ENCODE measurements around the gene SPATA3. TPM values are rescaled to one million over a fixed set of nuclear protein-coding genes. Genes with fewer than 3 reads are reported as not detected.

The SPATA3 gene
- total and polyA plus RNA-seq, 2 of the 13 experiments (the other 11 are each of a cell fraction or from before 2014, with no cell fraction given) = not detected

- intact Hi-C loops (cut with micrococcal nuclease; ENCODE audit: unreplicated experiment) = no loop called here
- no peak for FAIRE-seq
Observed at GRCh38 chr2:230989731-230990130, 6.2 kb upstream of the SPATA3 start.

DNA sequence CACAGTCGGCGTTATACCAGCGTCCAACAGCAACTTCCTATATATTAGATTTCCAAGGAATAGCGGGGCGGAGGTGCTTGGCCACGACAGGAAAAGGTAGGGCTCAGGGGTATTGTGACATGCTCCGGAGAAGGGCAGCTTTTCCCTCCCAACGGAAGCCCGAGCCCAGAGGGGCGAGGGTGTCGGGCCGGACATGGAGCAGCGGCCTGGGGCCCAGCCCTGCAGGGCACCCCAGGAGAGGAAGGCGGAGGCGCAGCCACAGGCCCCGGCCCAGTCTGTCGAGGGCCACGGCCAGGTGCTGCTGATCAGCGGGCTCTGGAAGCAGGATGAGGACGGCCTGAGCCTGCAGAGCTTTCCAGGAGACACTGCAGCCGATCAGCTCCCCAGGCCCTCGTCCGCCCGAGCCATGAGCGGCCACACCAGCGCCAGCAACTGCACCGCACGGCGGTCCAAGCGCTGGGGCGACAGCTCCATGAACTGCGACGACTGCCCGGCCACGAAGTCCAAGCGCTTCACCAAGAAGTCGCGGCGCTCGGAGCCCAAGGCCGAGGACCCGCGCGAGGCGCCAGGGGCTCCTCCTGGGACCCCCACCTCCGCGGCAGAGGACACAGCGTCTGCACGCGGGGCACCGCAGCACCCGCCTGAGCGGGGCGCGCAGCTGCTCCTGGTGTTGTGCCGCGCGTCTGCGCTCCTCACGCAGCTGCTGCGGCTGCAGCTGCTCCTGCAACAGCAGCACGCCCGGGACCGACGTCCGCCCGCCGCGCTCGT, 5.6 kb upstream of the SPATA3 start:
- no peaks in the 10 kb centered on the region for H3K36me3 ChIP-seq (replicated peaks in 1 of 2; ENCODE audit: control insufficient read depth in 1 of 2, insufficient read depth in 2 of 2, low read length in 2 of 2)
- no peak overlapping the region for H3K4me3 ChIP-seq (replicated peaks in 1 of 3; ENCODE audit: insufficient read depth in 1 of 3, low read depth in 2 of 3, low read length in 3 of 3)
- H3K27me3 ChIP-seq (ENCODE audit: control insufficient read depth in 1 of 2, insufficient read depth in 2 of 2, low read length in 2 of 2) = peaks cover 4 to 35% of the 10 kb centered on the region in 2 experiments; a peak in 3 of 5 replicates
- intact Hi-C loops (cut with micrococcal nuclease; ENCODE audit: unreplicated experiment) (no loop called here), in situ Hi-C loops (cut with HindIII; ENCODE audit: extremely low pct_ligation_motif_present, low pct_unique_long_range_greater_than_20kb) (no loop called here)
- ATAC-seq (no peak), FAIRE-seq (no peak), DNase-seq (ENCODE audit: low spot score) (no peak)
- ChIA-PET CTCF (ENCODE audit: low intra/inter-chr PET ratio, low total read pairs) (no interaction called here), POLR2A (interaction anchor here (0.8 kb wide), 1 partner anchor 60 kb away, joined by 3 read pairs; no protein-coding TSS in a partner anchor)
- H4K20me1 ChIP-seq (ENCODE audit: insufficient read depth, low read length) = no peaks in the 10 kb centered on the region
- H3K27ac ChIP-seq (ENCODE audit: extremely low read length, insufficient read depth, low read length) = no peak overlapping the region
- H3K79me2 ChIP-seq (ENCODE audit: insufficient read depth, low read length) = no peaks in the 10 kb centered on the region
- whole genome bisulfite sequencing (ENCODE audit: low lambda C conversion rate) = 80% methylated on average over 22 of the region's 70 CpGs
- H3K9ac ChIP-seq (ENCODE audit: insufficient read depth, low read depth, low read length) = no peak overlapping the region
- H3K4me1 ChIP-seq (ENCODE audit: insufficient read depth, low read length) = peaks cover 30% of the 10 kb centered on the region
- H3K4me2 ChIP-seq (ENCODE audit: low read depth, low read length) = no peak overlapping the region
- no peak overlapping the region for H2AFZ ChIP-seq (ENCODE audit: low read length)
- TF ChIP-seq, protein P1, sequence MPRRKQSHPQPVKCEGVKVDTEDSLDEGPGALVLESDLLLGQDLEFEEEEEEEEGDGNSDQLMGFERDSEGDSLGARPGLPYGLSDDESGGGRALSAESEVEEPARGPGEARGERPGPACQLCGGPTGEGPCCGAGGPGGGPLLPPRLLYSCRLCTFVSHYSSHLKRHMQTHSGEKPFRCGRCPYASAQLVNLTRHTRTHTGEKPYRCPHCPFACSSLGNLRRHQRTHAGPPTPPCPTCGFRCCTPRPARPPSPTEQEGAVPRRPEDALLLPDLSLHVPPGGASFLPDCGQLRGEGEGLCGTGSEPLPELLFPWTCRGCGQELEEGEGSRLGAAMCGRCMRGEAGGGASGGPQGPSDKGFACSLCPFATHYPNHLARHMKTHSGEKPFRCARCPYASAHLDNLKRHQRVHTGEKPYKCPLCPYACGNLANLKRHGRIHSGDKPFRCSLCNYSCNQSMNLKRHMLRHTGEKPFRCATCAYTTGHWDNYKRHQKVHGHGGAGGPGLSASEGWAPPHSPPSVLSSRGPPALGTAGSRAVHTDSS (CRISPR knock-in tag; conservative IDR thresholded peaks at IDR 0.05) = no peak
- no peak for TF ChIP-seq ZNF18 (CRISPR knock-in tag; IDR thresholded peaks at IDR 0.05; ENCODE audit: insufficient replicate concordance)
- no peak for TF ChIP-seq BRD4 (CRISPR knock-in tag; IDR thresholded peaks at IDR 0.05)
- no peak for TF ChIP-seq SRY (CRISPR knock-in tag; IDR thresholded peaks at IDR 0.05)
- TF ChIP-seq MED13 (CRISPR knock-in tag; IDR thresholded peaks at IDR 0.05) = no peak
- no peak for TF ChIP-seq ZNF737 (CRISPR knock-in tag; IDR thresholded peaks at IDR 0.05; ENCODE audit: borderline replicate concordance)
- no peak for TF ChIP-seq TAF15 (IDR thresholded peaks at IDR 0.05; ENCODE audit: low read depth, low read length, poor library complexity, severe bottlenecking)
- BruUV-seq (replicated peaks) = no TSS peak
- H3K9me3 ChIP-seq (ENCODE audit: low read length) = no peaks in the 10 kb centered on the region

More at GRCh38 chr2:230989731-230990130, 6.2 kb upstream of the SPATA3 start:
- H3K4me3 ChIP-seq (replicated peaks in 1 of 3; ENCODE audit: insufficient read depth in 1 of 3, low read depth in 2 of 3, low read length in 3 of 3) = no peak overlapping the region
- WGBS (ENCODE audit: low lambda C conversion rate) = 64% methylated on average over 21 of the region's 21 CpGs
- H2AFZ ChIP-seq (ENCODE audit: low read length) = no peak overlapping the region
- no peaks in the 10 kb centered on the region for H4K20me1 ChIP-seq (ENCODE audit: insufficient read depth, low read length)
- no peaks in the 10 kb centered on the region for H3K79me2 ChIP-seq (ENCODE audit: insufficient read depth, low read length)
- ChIA-PET POLR2A (no interaction called here), CTCF (ENCODE audit: low intra/inter-chr PET ratio, low total read pairs) (no interaction called here)
- no peak overlapping the region for H3K27ac ChIP-seq (ENCODE audit: extremely low read length, insufficient read depth, low read length)
- ATAC-seq (no peak), DNase-seq (ENCODE audit: low spot score) (no peak)
- no TSS peak for BruUV-seq (replicated peaks)
- H3K4me2 ChIP-seq (ENCODE audit: low read depth, low read length) = no peak overlapping the region
- no peaks in the 10 kb centered on the region for H3K36me3 ChIP-seq (replicated peaks in 1 of 2; ENCODE audit: control insufficient read depth in 1 of 2, insufficient read depth in 2 of 2, low read length in 2 of 2)
- in situ Hi-C loops (cut with HindIII; ENCODE audit: extremely low pct_ligation_motif_present, low pct_unique_long_range_greater_than_20kb) = loop anchor here (5.0 kb wide), 2 partner anchors 87 to 167 kb away; no protein-coding TSS in a partner anchor
- H3K4me1 ChIP-seq (ENCODE audit: insufficient read depth, low read length) = peaks cover 36% of the 10 kb centered on the region
- no peaks in the 10 kb centered on the region for H3K9me3 ChIP-seq (ENCODE audit: low read length)
- peaks cover 4 to 35% of the 10 kb centered on the region in 2 experiments; a peak in 3 of 5 replicates for H3K27me3 ChIP-seq (ENCODE audit: control insufficient read depth in 1 of 2, insufficient read depth in 2 of 2, low read length in 2 of 2)
- no peak overlapping the region for H3K9ac ChIP-seq (ENCODE audit: insufficient read depth, low read depth, low read length)
- TF ChIP-seq ATRX (CRISPR knock-in tag; IDR thresholded peaks at IDR 0.05; ENCODE audit: borderline replicate concordance) = no peak
- no peak for TF ChIP-seq ZNF431 (CRISPR knock-in tag; IDR thresholded peaks at IDR 0.05; ENCODE audit: borderline replicate concordance, low read depth)
